PC-3 (cell line): Measurements from ENCODE around the gene AGO3. TPM values are rescaled to one million over a fixed set of nuclear protein-coding genes. Genes with fewer than 3 reads are reported as not detected.

Experiments
- ATAC-seq: fragments of 200-7000 bp; cut with Tn5 transposase; 2 replicates; pipeline ENCODE4 v1.9.1; 2020; ENCODE audit warnings: mild to moderate bottlenecking, moderate library complexity
- Bru-seq: library from RNA; stranded (reverse); fragments of 400-500 nt; gene quantifications from one replicate; lab custom pipeline; 2021; lab: Mats Ljungman, UMichigan
- BruChase-seq, 2 experiments: library from RNA; stranded (reverse); fragments of 400-500 nt; gene quantifications; one replicate each; lab custom pipeline; 2021; lab: Mats Ljungman, UMichigan
- BruUV-seq: library from RNA; stranded (reverse); fragments of 400-500 nt; replicated peaks from 2 replicates; lab custom pipeline; 2021; lab: Mats Ljungman, UMichigan
- CTCF ChIA-PET: fragments of 300-600 bp; sonication (Branson Sonifier 250); formaldehyde crosslinking; loops from one replicate; lab custom pipeline; 2022; ENCODE audit warnings: antibody characterized with exemption; lab: Charles Lee
- POLR2A ChIA-PET: fragments of 300-600 bp; sonication (Branson Sonifier 250); formaldehyde crosslinking; loops from one replicate; lab custom pipeline; 2022; ENCODE audit warnings: antibody characterized with exemption; ENCODE audit not compliant: unreplicated experiment; lab: Charles Lee
- DNase-seq: peaks from one replicate; pipeline ENCODE4 v3.0.0-alpha.2; 2015
- H2AFZ ChIP-seq: fragments of 300-600 bp; sonication (generic); 2 replicates; pipeline ENCODE4 v1.6.0; 2016; ENCODE audit warnings: antibody characterized with exemption, low read length
- H3F3A ChIP-seq: fragments of 300-600 bp; sonication (generic); one replicate; pipeline ENCODE4 v1.6.0; 2017; ENCODE audit warnings: antibody characterized with exemption, low read length, control low read depth, mild to moderate bottlenecking; ENCODE audit not compliant: unreplicated experiment
- H3K27ac ChIP-seq: fragments of 300-600 bp; sonication (generic); 2 replicates; pipeline ENCODE4 v1.5.1; 2016; ENCODE audit warnings: mild to moderate bottlenecking, low read length
- H3K27me3 ChIP-seq: fragments of 300-600 bp; sonication (generic); 2 replicates; pipeline ENCODE4 v1.6.1; 2016; ENCODE audit warnings: low read length, mixed read lengths
- H3K36me3 ChIP-seq: fragments of 300-600 bp; sonication (generic); 2 replicates; pipeline ENCODE4 v1.6.1; 2016; ENCODE audit warnings: low read depth, mixed run types, low read length, mixed read lengths
- H3K4me1 ChIP-seq: fragments of 300-600 bp; sonication (generic); 2 replicates; pipeline ENCODE4 v1.5.1; 2016; ENCODE audit warnings: low read length; ENCODE audit not compliant: insufficient read depth
- H3K4me2 ChIP-seq: fragments of 300-600 bp; sonication (generic); 2 replicates; pipeline ENCODE4 v1.6.0; 2016; ENCODE audit warnings: low read length
- H3K4me3 ChIP-seq: fragments of 300-600 bp; sonication (generic); 2 replicates; pipeline ENCODE4 v1.5.1; 2016; ENCODE audit warnings: mild to moderate bottlenecking, low read length, mixed read lengths
- H3K79me2 ChIP-seq: fragments of 300-600 bp; sonication (generic); 2 replicates; pipeline ENCODE4 v1.6.1; 2017; ENCODE audit warnings: low read length, mixed read lengths
- H3K9ac ChIP-seq: fragments of 300-600 bp; sonication (generic); 2 replicates; pipeline ENCODE4 v1.6.0; 2016; ENCODE audit warnings: mild to moderate bottlenecking, low read length
- H3K9me2 ChIP-seq: fragments of 300-600 bp; sonication (generic); replicated peaks from 2 replicates; pipeline ENCODE4 v1.6.1; 2016; ENCODE audit warnings: mixed run types, low read length, mixed read lengths
- H3K9me3 ChIP-seq: fragments of 300-600 bp; sonication (generic); 2 replicates; pipeline ENCODE4 v1.6.1; 2016; ENCODE audit warnings: low read length, mixed read lengths
- H4K20me1 ChIP-seq: fragments of 300-600 bp; sonication (generic); 2 replicates; pipeline ENCODE4 v1.6.1; 2016; ENCODE audit warnings: low read length, mixed read lengths
- CTCF ChIP-seq: fragments of 300-600 bp; sonication (generic); conservative IDR thresholded peaks from 2 replicates; pipeline ENCODE4 v1.5.1; 2017; ENCODE audit warnings: antibody characterized with exemption, low read depth, mild to moderate bottlenecking, low read length
- EZH2 ChIP-seq: fragments of 300-600 bp; sonication (generic); IDR thresholded peaks from one replicate; pipeline ENCODE4 v1.6.1; 2017; ENCODE audit warnings: antibody characterized with exemption, mild to moderate bottlenecking, low read length; ENCODE audit not compliant: unreplicated experiment
- EZH2phosphoT487 ChIP-seq: fragments of 300-600 bp; sonication (generic); IDR thresholded peaks from 2 replicates; pipeline ENCODE4 v1.6.1; 2018; ENCODE audit warnings: mild to moderate bottlenecking, antibody characterized with exemption, low read length, borderline replicate concordance
- intact Hi-C: fragments of 100-400 bp; cut with micrococcal nuclease; formaldehyde crosslinking; loops from 2 replicates; pipeline ENCODE4 v1.9.0; 2023
- long read RNA-seq: library from polyadenylated mRNA; unstranded; transcript quantifications from one replicate; pipeline ENCODE4 v2.0.0, GENCODE V29; 2021; ENCODE audit not compliant: unreplicated experiment
- total RNA-seq: library from RNA; depleted of rRNA; stranded (reverse); fragments of >200 nt; gene quantifications from 2 replicates; pipeline ENCODE4 v1.2.3, GENCODE V29; 2014; rRNA removed

Gene AGO3
- total RNA-seq (17.7 and 26.3 TPM in 2 replicates), Bru-seq, nascent RNA (percentile 79 among the genes with signal in this experiment), BruChase-seq, experiment 1, labeled RNA remaining after a 6-hour chase (percentile 79 among the genes with signal in this experiment), BruChase-seq, experiment 2, labeled RNA remaining after a 2-hour chase (percentile 83 among the genes with signal in this experiment)
- long read RNA-seq, full-length matches to known transcripts: 16 of 51 reads
- long read RNA-seq, partial matches to known transcripts: 7 of 51 reads
- long read RNA-seq, other reads (novel, unspliced or antisense): 28 of 51 reads

- H3K27ac ChIP-seq: peak within 1 kb of the TSS; percentile 91
- H3K4me1 ChIP-seq: peaks cover 25% of the 10 kb centered on the region
- H3K4me2 ChIP-seq: peak within 1 kb of the TSS; percentile 100
- TF ChIP-seq EZH2 (no peak), CTCF (no peak), EZH2phosphoT487 (no peak)
- H4K20me1 ChIP-seq: peaks cover 18% of the 10 kb centered on the region
- ATAC-seq (peak; percentile 86), DNase-seq (peak; percentile 84)
- peak within 1 kb of the TSS; percentile 92 for H2AFZ ChIP-seq
- POLR2A ChIA-PET: interaction anchor here (0.5 to 0.7 kb wide), 3 partner anchors 98 to 290 kb away, joined by 3 to 11 read pairs (median 3); no protein-coding TSS in a partner anchor
- no peaks in the 10 kb centered on the region for H3K36me3 ChIP-seq
- BruUV-seq: no TSS peak
- H3K79me2 ChIP-seq: peaks cover 51% of the 10 kb centered on the region
- no peaks in the 10 kb centered on the region for H3K9me3 ChIP-seq
- H3K27me3 ChIP-seq: no peaks in the 10 kb centered on the region
- no peaks in the 10 kb centered on the region for H3K9me2 ChIP-seq
- H3K9ac ChIP-seq: peak within 1 kb of the TSS; percentile 94
- peak within 1 kb of the TSS; percentile 91 for H3K4me3 ChIP-seq
- CTCF ChIA-PET: no interaction called here
- intact Hi-C loops: loop anchor here (2.0 to 10.0 kb wide), 2 partner anchors 78 to 154 kb away; partner anchors contain the start of genes ADPRS and TEKT2
- H3F3A ChIP-seq: no peaks in the 10 kb centered on the region
Measured at GRCh38 chr1:35930593-35931445, at the start of gene AGO3. Gene AGO3, plus strand, starts transcription at chr1:35931105. Its CDS starts 322 bp downstream, at chr1:35931427.

GRCh38 chr1:35881850-35882273 lies 49.0 kb upstream of the AGO3 start:
- Histone ChIP-seq H3K27ac (no peak overlapping the region), H3K4me1 (peaks cover 6% of the 10 kb centered on the region; the same call in 1 of the 2 replicates), H2AFZ (no peak overlapping the region), H3K9me3 (no peaks in the 10 kb centered on the region), H3K4me2 (no peak overlapping the region), H3K27me3 (no peaks in the 10 kb centered on the region), H3K4me3 (no peak overlapping the region), H3K9me2 (no peaks in the 10 kb centered on the region), H3K9ac (no peak overlapping the region), H3K36me3 (no peaks in the 10 kb centered on the region), H4K20me1 (no peaks in the 10 kb centered on the region), H3K79me2 (peaks cover 35% of the 10 kb centered on the region), H3F3A (no peaks in the 10 kb centered on the region)
- intact Hi-C loops: no loop called here
- BruUV-seq: no TSS peak
- POLR2A ChIA-PET: no interaction called here
- no peak for ATAC-seq
- CTCF ChIA-PET: no interaction called here
- TF ChIP-seq EZH2phosphoT487 (no peak), EZH2 (no peak), CTCF (no peak)
- no peak for DNase-seq
